Cardiac muscle cell (in vitro differentiated cells and primary cell): Measurements from ENCODE around the gene GABBR2. TPM values are rescaled to one million over a fixed set of nuclear protein-coding genes. Genes with fewer than 3 reads are reported as not detected.

Experiments used
- DNase-seq, 2 donors: peaks; one replicate each; pipeline versions ENCODE4 v3.0.0 to v3.0.0-alpha.2; 2010 to 2017; ENCODE audit warnings: low read depth in 1 of 2, low spot score in 1 of 2
- H3K27ac ChIP-seq: fragments of 200-600 bp; sonication (generic); 2 replicates; pipeline ENCODE4 v1.5.1; 2016
- H3K27me3 ChIP-seq: fragments of 200-600 bp; sonication (generic); 2 replicates; pipeline ENCODE4 v1.6.0; 2016; ENCODE audit warnings: control low read depth
- H3K36me3 ChIP-seq: fragments of 200-600 bp; sonication (generic); 2 replicates; pipeline ENCODE4 v1.5.1; 2016; ENCODE audit warnings: control low read depth
- H3K4me1 ChIP-seq: fragments of 200-600 bp; sonication (generic); 2 replicates; pipeline ENCODE4 v1.8.1; 2017; ENCODE audit warnings: low read depth, mild to moderate bottlenecking, mixed run types
- H3K4me3 ChIP-seq: fragments of 200-600 bp; sonication (generic); 2 replicates; pipeline ENCODE4 v1.5.1; 2016; ENCODE audit warnings: mild to moderate bottlenecking
- H3K9me3 ChIP-seq: fragments of 200-600 bp; sonication (generic); 2 replicates; pipeline ENCODE4 v1.5.1; 2017; ENCODE audit warnings: low read depth, mild to moderate bottlenecking, control low read depth
- CTCF ChIP-seq: IDR thresholded peaks from 2 replicates; pipeline ENCODE4 v1.5.1; 2012; ENCODE audit warnings: low read depth, mild to moderate bottlenecking, low read length
- polyA plus RNA-seq: library from polyadenylated mRNA; unstranded; fragments of >200 nt; fragmentation: Nextera tagmentation; extraction: Ambion mirVana; gene quantifications from 2 replicates; pipeline ENCODE4 v1.2.1, GENCODE V29; 2016
- total RNA-seq: library from RNA; depleted of rRNA; stranded (reverse); fragments of >200 nt; gene quantifications from 2 replicates; pipeline ENCODE4 v1.2.3, GENCODE V29; 2016

Gene GABBR2
- total and polyA plus RNA-seq, 2 experiments from 2014 or later: 0.06 TPM; not detected in 1

- no peak overlapping the region for H3K27ac ChIP-seq
- H3K4me1 ChIP-seq: no peaks in the 10 kb centered on the region
- H3K4me3 ChIP-seq: no peak overlapping the region
- H3K9me3 ChIP-seq: no peaks in the 10 kb centered on the region
- H3K27me3 ChIP-seq: no peaks in the 10 kb centered on the region
- peak; percentile 89 to 93 for DNase-seq
- H3K36me3 ChIP-seq: no peaks in the 10 kb centered on the region
- peak; percentile 96 for TF ChIP-seq CTCF
Observed at GRCh38 chr9:98315551-98316060, 393.1 kb downstream of the GABBR2 start.

DNA sequence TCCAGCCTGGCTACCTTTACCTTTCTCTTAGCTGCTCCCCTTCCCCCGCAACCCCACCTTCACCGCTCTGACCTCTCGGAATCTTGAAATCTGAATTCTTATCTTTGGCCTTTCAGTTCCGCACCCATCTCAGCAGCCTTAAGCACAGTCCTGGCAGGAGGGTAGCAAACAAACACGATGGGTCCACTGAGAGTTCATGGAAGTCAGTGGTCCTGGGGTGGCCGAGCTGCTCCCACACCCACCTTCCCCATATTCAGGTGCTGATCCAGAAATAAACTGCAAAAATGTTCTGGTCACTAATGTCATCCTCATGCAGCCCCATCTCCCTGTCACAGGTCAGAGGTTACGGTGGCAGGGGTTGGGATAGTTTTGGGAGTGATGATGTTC lies 393.7 kb downstream of the GABBR2 start:
- no peak for DNase-seq
- H3K36me3 ChIP-seq: no peaks in the 10 kb centered on the region
- H3K4me3 ChIP-seq: no peak overlapping the region
- no peaks in the 10 kb centered on the region for H3K4me1 ChIP-seq
- no peak for TF ChIP-seq CTCF
- H3K27ac ChIP-seq: no peak overlapping the region
- H3K9me3 ChIP-seq: no peaks in the 10 kb centered on the region
- no peaks in the 10 kb centered on the region for H3K27me3 ChIP-seq

GRCh38 chr9:98314381-98315066 lies 394.2 kb downstream of the GABBR2 start:
- H3K4me1 ChIP-seq: no peaks in the 10 kb centered on the region
- no peak overlapping the region for H3K4me3 ChIP-seq
- no peaks in the 10 kb centered on the region for H3K9me3 ChIP-seq
- H3K27me3 ChIP-seq: no peaks in the 10 kb centered on the region
- H3K27ac ChIP-seq: no peak overlapping the region
- H3K36me3 ChIP-seq: no peaks in the 10 kb centered on the region
- peak in 1 of 2 donors; percentile 62 for DNase-seq
- TF ChIP-seq CTCF: no peak

GRCh38 chr9:98312365-98312764 lies 396.4 kb downstream of the GABBR2 start:
- H3K27ac ChIP-seq: no peak overlapping the region
- H3K27me3 ChIP-seq: no peaks in the 10 kb centered on the region
- no peak for DNase-seq
- no peak for TF ChIP-seq CTCF
- no peak overlapping the region for H3K4me3 ChIP-seq
- no peaks in the 10 kb centered on the region for H3K9me3 ChIP-seq
- no peaks in the 10 kb centered on the region for H3K4me1 ChIP-seq
- H3K36me3 ChIP-seq: no peaks in the 10 kb centered on the region

GRCh38 chr9:98311541-98311940 lies 397.2 kb downstream of the GABBR2 start:
- no peak for DNase-seq
- no peak for TF ChIP-seq CTCF
- Histone ChIP-seq H3K27me3 (no peaks in the 10 kb centered on the region), H3K9me3 (no peaks in the 10 kb centered on the region), H3K4me3 (no peak overlapping the region), H3K27ac (no peak overlapping the region), H3K4me1 (no peaks in the 10 kb centered on the region), H3K36me3 (no peaks in the 10 kb centered on the region)
